AG04450 (cell line): ENCODE results near the gene SLC25A25. TPM values are rescaled to one million over a fixed set of nuclear protein-coding genes. Genes with fewer than 3 reads are reported as not detected.
"Not testable (repeated sequence)": the region's sequence is repeated elsewhere in the genome, so short reads cannot be mapped to it uniquely, and the experiment has no call there.

Source experiments
- CTCF ChIA-PET: fragments of 300-600, 350-600 bp; formaldehyde crosslinking; extraction: SDS; loops from one replicate; lab custom pipeline; 2022; ENCODE audit warnings: antibody characterized with exemption, inconsistent platforms; lab: Charles Lee
- POLR2A ChIA-PET: fragments of 350-600 bp; formaldehyde crosslinking; extraction: SDS; loops from one replicate; lab custom pipeline; 2021; ENCODE audit warnings: antibody characterized with exemption, inconsistent platforms; lab: Yijun Ruan, JAX
- DNase-seq: peaks from one replicate; pipeline ENCODE4 v3.0.0-alpha.2; 2011; ENCODE audit warnings: low read depth, low spot score
- H3K27ac ChIP-seq: one replicate; pipeline ENCODE4 v1.5.1; 2012; ENCODE audit warnings: low read depth, low read length, control low read depth
- H3K27me3 ChIP-seq: one replicate; pipeline ENCODE4 v1.6.0; 2012; ENCODE audit warnings: low read length; ENCODE audit not compliant: control insufficient read depth, insufficient read depth
- H3K4me3 ChIP-seq: 2 replicates; pipeline ENCODE4 v1.5.1; 2011; ENCODE audit warnings: mild to moderate bottlenecking, low read depth, low read length, control low read depth
- H3K9me3 ChIP-seq: 2 replicates; pipeline ENCODE4 v1.5.1; 2012; ENCODE audit warnings: low read length; ENCODE audit not compliant: control insufficient read depth, insufficient read depth
- polyA plus RNA-seq: library from polyadenylated mRNA; depleted of rRNA; stranded (reverse); fragments of >200 nt; gene quantifications from 2 replicates; pipeline ENCODE4 v1.2.3, GENCODE V29; 2011
- TF ChIP-seq, protein P1 (sequence below): IDR thresholded peaks from 2 replicates; pipeline ENCODE4 v1.5.1; 2011; ENCODE audit warnings: low read depth, low read length, control low read depth, inconsistent platforms

Gene SLC25A25
- polyA plus RNA-seq, 1 experiment, result 12.0 TPM

DNA sequence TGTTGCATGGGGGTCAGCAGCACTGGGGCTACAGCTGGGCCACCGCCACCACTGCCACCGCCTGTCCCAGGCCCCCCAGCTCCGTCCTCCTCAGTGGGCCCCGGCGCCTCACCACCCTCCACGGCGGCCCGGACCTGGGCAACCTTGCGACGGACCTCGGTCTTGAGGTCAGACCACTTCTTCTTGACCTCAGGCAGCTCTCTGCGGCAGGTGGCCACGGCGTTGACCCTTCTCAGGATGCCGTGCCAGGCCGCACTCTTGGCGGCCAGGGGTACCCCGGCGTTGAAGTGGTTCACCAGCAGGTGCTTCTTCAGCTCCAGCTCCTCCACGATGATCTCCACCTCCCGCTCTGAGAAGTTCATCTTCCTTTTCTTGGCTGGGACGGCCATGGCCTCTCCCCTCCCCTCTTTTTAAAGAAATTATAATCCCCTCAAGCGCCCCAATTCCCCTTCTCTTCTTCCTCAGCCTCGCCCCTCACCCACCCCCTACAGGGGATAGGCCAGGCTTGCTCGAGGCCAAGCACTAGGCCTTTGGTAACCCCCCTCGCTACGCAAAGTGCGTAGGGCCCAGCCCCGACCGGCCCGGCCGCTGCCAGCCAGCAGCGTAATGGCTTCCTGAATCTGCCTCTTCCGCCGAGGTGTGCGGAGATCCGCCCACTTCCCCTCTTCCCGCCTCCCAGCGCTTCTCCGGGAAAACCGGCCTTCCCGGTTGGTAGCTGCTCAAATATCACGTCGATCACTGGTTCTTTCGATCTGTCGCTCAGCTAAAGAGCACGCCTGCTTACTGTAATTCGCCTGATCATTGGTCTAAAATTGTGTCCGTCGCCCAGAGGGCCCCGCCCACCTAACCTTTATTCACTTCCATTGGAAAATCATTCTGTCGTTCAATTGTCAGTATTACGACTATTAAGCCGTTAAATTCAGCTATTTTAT lies 1.1 kb upstream of the SLC25A25 start, which contains the start of gene NAIF1:
NAIF1 (minus strand) TSS at position 608 of the 932 bp plus-strand sequence; CDS start at position 389, 219 bp downstream.
- DNase-seq, result peak; percentile 99
- CTCF ChIA-PET, result interaction anchor here (0.6 to 1.9 kb wide), 7 partner anchors 9 to 124 kb away, joined by 3 to 10 read pairs (median 4); no protein-coding TSS in a partner anchor
- Histone ChIP-seq H3K9me3 (peaks cover 7% of the 10 kb centered on the region; the same call in 1 of the 2 replicates), H3K27ac (peak within 1 kb of the TSS; percentile 100), H3K27me3 (no peaks in the 10 kb centered on the region), H3K4me3 (peak within 1 kb of the TSS; percentile 93)
- POLR2A ChIA-PET, result interaction anchor here (0.6 to 2.4 kb wide), 7 partner anchors 12 to 1379 kb away, joined by 4 to 25 read pairs (median 6); no protein-coding TSS in a partner anchor
- TF ChIP-seq, protein P1, sequence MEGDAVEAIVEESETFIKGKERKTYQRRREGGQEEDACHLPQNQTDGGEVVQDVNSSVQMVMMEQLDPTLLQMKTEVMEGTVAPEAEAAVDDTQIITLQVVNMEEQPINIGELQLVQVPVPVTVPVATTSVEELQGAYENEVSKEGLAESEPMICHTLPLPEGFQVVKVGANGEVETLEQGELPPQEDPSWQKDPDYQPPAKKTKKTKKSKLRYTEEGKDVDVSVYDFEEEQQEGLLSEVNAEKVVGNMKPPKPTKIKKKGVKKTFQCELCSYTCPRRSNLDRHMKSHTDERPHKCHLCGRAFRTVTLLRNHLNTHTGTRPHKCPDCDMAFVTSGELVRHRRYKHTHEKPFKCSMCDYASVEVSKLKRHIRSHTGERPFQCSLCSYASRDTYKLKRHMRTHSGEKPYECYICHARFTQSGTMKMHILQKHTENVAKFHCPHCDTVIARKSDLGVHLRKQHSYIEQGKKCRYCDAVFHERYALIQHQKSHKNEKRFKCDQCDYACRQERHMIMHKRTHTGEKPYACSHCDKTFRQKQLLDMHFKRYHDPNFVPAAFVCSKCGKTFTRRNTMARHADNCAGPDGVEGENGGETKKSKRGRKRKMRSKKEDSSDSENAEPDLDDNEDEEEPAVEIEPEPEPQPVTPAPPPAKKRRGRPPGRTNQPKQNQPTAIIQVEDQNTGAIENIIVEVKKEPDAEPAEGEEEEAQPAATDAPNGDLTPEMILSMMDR, result 0 out of 2 replicates have a peak, but pooled peaks have one; percentile 2

DNA sequence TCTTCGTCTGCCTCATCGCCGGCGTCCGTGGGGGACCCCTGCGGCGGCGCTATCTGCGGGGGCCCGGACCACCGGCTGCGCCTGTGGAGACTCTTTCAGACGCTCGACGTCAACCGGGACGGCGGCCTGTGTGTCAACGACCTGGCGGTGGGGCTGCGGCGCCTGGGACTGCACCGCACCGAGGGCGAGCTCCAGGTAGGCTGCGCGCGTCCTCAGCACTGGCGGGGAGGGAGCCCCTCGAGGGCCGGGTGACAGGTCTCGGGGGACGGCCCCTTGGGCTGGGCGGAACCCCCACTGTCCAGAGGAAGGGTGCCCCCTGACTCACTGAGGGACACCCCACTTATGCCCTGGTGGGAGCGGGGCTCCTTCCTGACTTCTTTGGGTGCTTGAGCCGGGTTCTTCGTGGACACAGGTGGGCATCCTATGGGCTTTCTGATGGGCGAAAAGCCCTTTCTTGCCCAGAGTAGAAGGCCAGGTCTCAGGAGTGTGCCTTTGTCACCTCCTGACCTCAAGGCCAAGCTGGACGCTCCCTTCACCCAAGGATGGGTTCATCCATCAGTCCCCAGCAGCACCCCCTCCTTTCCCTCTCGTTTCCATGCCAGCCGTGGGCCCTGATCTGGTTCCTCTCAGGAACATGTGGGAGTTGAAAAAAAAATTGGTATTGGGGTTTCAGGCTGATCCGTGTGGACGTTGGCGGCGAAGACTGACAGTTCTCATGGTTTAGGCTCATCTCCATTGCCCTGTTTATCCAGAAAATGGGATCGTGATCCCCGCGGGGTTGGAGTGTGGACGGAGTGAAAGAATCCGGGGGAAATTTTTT lies 564 bp downstream of the SLC25A25 start:
- peak overlapping the region; percentile 61 for H3K27ac ChIP-seq
- H3K27me3 ChIP-seq, result no peaks in the 10 kb centered on the region
- H3K9me3 ChIP-seq, result peaks cover 7% of the 10 kb centered on the region; the same call in 1 of the 2 replicates
- CTCF ChIA-PET, result interaction anchor here (0.7 kb wide), 1 partner anchor 41 kb away, joined by 3 read pairs; no protein-coding TSS in a partner anchor
- H3K4me3 ChIP-seq, result peak overlapping the region; percentile 93
- TF ChIP-seq, protein P1, result no peak
- DNase-seq, result no peak
- POLR2A ChIA-PET, result interaction anchor here (1.5 to 2.4 kb wide), 2 partner anchors 10 to 13 kb away, joined by 4 to 25 read pairs; no protein-coding TSS in a partner anchor

DNA sequence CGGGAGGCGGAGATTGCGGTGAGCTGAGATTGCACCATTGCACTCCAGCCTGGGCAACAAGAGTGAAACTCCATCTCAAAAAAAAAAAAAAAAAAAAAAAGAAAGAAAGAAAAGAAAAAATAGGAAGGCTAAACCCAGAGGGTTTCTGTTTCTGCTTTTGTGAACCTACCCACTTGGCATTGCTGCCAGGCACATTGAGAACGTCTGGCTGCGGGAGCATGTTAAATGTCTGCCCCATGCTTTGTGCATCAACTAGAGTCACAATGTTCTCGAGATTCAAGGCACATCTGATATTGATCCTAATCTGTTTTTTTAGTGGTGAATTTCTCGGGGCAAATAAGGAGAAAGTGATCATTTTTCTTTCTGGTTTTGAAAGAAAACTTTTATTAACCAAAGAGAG lies 2.8 kb downstream of the SLC25A25 start:
- ChIA-PET POLR2A (no interaction called here), CTCF (no interaction called here)
- Histone ChIP-seq H3K27me3 (no peaks in the 10 kb centered on the region), H3K4me3 (no peak overlapping the region; the same call in 1 of the 2 replicates), H3K27ac (no peak overlapping the region), H3K9me3 (peaks cover 7% of the 10 kb centered on the region; the same call in 1 of the 2 replicates)
- DNase-seq, result no peak
- TF ChIP-seq, protein P1, result no peak

DNA sequence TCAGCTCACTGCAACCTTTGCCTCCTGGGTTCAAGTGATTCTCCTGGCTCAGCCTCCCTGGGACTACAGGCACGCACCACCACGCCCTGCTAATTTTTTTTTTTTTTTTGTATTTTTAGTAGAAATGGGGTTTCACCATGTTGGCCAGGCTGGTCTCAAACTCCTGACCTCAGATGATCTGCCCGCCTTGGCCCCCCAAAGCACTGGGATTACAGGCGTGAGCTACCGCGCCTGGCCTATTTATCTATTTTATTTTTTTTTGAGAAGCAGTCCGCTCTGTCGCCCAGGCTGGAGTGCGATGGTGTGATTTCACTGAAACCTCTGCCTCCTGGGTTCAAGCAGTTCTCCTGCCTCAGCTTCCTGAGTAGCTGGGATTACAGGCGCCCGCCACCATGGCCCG lies 3.4 kb downstream of the SLC25A25 start:
- POLR2A ChIA-PET, result interaction anchor here (1.9 kb wide), 1 partner anchor 10 kb away, joined by 5 read pairs; no protein-coding TSS in a partner anchor

More for the DNA sequence above, 3.4 kb downstream of the SLC25A25 start:
- H3K27me3 ChIP-seq, H3K4me3 ChIP-seq, DNase-seq, H3K9me3 ChIP-seq: not testable (repeated sequence)
- peak overlapping the region; percentile 88 for H3K27ac ChIP-seq
- CTCF ChIA-PET, result interaction anchor here (1.4 to 2.1 kb wide), 2 partner anchors 46 to 128 kb away, joined by 7 to 14 read pairs; no protein-coding TSS in a partner anchor
